ENCODE measurements around the gene SPINT2. TPM values are rescaled to one million over a fixed set of nuclear protein-coding genes. Genes with fewer than 3 reads are reported as not detected.

SPINT2 gene
- total RNA-seq, 6 experiments from 2014 or later = 0.76 to 4.1 (median 0.98) TPM

DNA sequence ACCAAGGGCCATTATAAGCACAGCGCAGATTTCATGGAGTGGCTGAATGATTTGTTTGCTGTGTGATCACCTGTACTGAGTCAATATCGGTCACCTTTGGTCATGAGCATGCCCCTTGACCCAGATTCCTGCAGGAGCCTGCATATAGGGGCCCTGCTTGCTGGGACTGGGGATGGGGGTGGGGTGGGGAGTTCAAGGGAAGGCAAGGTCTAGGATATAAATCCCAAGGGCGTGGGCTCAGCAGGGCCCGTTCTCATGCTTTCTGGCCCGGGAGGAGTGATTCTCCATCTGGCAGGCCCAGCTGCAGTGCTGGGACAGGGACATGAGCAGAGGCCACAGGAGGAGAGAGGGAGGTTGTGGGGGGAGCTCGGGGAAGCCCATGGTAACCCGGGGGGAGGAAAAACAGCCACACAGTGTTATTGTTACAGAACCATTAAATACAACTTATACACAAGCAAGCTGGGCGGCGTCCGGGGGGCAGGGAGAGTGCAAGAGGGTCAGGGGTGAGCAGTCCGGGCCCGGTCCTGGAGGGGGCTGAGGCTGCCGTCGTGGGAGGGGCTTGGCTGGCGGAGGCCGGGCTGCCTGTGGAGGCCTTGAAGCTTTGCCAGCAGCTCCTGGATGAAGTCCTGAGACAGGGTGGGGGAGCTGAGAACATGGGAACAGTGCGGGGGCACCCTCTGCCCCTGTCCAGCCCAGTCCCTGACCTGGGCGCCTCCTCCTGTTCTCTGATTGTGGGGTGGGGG is 13.4 kb upstream of the SPINT2 start:
- H3K27me3 Mint-ChIP-seq (ENCODE audit: insufficient read depth) = peaks cover 17% of the 10 kb centered on the region
- H3K9me3 Mint-ChIP-seq = no peaks in the 10 kb centered on the region
- no peaks in the 10 kb centered on the region for H3K36me3 Mint-ChIP-seq (ENCODE audit: low read depth)
- DNase-seq = no peak
- no peak overlapping the region; the same call in 1 of the 2 replicates for H3K4me3 Mint-ChIP-seq
- H3K4me1 Mint-ChIP-seq (ENCODE audit: low read depth) = peaks cover 23% of the 10 kb centered on the region
- TF ChIP-seq CTCF (IDR thresholded peaks at IDR 0.05) = no peak
- H3K27ac Mint-ChIP-seq = peak overlapping the region; percentile 65

DNA sequence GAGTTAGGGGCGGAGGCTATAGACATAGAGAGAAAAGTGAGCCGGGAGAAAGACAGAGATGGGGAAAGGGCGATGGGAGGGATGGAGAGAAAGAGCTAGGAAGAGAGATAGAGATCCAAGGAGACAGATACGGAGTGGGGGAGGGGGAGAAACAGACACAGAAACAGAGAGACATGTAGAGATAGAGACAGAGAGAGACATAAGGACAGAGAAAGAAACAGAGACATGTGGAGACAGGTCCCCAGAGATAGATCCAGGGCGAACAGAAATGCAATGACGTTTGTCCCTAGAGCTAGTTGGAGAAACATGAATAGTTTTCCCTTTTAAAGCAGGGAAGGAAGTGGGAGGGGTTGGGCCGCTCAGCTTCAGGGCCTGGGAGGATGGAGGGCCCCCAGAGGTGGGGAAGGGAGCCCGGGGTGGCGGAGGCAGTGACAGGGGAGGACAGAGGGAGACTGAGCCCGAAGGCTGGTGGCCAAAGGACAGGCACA is 12.8 kb upstream of the SPINT2 start:
- no peak for TF ChIP-seq CTCF (IDR thresholded peaks at IDR 0.05)
- peak overlapping the region; percentile 65 for H3K27ac Mint-ChIP-seq
- no peaks in the 10 kb centered on the region for H3K9me3 Mint-ChIP-seq
- no peak for DNase-seq
- peak overlapping the region; percentile 6; the same call in 1 of the 2 replicates for H3K4me3 Mint-ChIP-seq
- peaks cover 19% of the 10 kb centered on the region for H3K27me3 Mint-ChIP-seq (ENCODE audit: insufficient read depth)
- H3K4me1 Mint-ChIP-seq (ENCODE audit: low read depth) = peaks cover 19% of the 10 kb centered on the region
- no peaks in the 10 kb centered on the region for H3K36me3 Mint-ChIP-seq (ENCODE audit: low read depth)

- Mint-ChIP-seq H3K27ac (no peak overlapping the region), H3K9me3 (no peaks in the 10 kb centered on the region), H3K27me3 (ENCODE audit: insufficient read depth) (peaks cover 23% of the 10 kb centered on the region), H3K4me3 (no peak overlapping the region), H3K36me3 (ENCODE audit: low read depth) (no peaks in the 10 kb centered on the region), H3K4me1 (ENCODE audit: low read depth) (peaks cover 19% of the 10 kb centered on the region)
- DNase-seq = no peak
- no peak for TF ChIP-seq CTCF (IDR thresholded peaks at IDR 0.05)
These were observed 12.0 kb upstream of the SPINT2 start for GRCh38 chr19:38252385-38252784.

GRCh38 chr19:38252941-38253691 is 11.3 kb upstream of the SPINT2 start:
- Mint-ChIP-seq H3K27ac (no peak overlapping the region), H3K9me3 (no peaks in the 10 kb centered on the region), H3K36me3 (ENCODE audit: low read depth) (no peaks in the 10 kb centered on the region), H3K4me3 (no peak overlapping the region), H3K4me1 (ENCODE audit: low read depth) (peaks cover 19% of the 10 kb centered on the region), H3K27me3 (ENCODE audit: insufficient read depth) (peaks cover 23% of the 10 kb centered on the region)
- DNase-seq = no peak
- TF ChIP-seq CTCF (IDR thresholded peaks at IDR 0.05) = no peak

DNA sequence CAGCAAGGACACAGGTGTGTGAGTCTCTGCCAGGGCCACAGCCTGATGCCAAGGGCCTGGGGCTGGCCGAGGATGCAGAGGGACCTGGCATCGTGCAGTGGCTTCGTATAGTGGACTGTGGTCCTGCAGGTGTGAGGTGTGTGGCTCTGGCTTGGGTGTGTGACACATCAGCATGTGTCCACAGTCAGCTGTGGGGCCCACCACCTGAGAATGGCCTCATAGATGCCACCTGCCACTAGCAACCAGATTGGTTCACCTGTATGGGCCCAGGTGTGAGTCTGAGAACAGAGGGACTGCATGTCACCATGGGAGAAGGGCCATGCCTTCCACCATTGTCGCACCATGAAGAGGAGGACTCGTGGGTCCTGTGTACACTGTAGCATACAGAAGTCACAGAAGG is 10.6 kb upstream of the SPINT2 start:
- Mint-ChIP-seq H3K4me3 (no peak overlapping the region), H3K9me3 (no peaks in the 10 kb centered on the region), H3K36me3 (ENCODE audit: low read depth) (no peaks in the 10 kb centered on the region), H3K27me3 (ENCODE audit: insufficient read depth) (peaks cover 23% of the 10 kb centered on the region), H3K4me1 (ENCODE audit: low read depth) (peaks cover 19% of the 10 kb centered on the region), H3K27ac (no peak overlapping the region)
- no peak for DNase-seq
- no peak for TF ChIP-seq CTCF (IDR thresholded peaks at IDR 0.05)
